Measurements from ENCODE around the gene MTF1. TPM values are rescaled to one million over a fixed set of nuclear protein-coding genes. Genes with fewer than 3 reads are reported as not detected.

MTF1 gene
- polyA plus RNA-seq, 1 donor from 2014 or later: 3.7 TPM

GRCh38 chr1:37840711-37841110 is 18.7 kb downstream of the MTF1 start:
- H3K27me3 ChIP-seq (ENCODE audit: insufficient read depth, low read depth, low read length): no peaks in the 10 kb centered on the region

DNA sequence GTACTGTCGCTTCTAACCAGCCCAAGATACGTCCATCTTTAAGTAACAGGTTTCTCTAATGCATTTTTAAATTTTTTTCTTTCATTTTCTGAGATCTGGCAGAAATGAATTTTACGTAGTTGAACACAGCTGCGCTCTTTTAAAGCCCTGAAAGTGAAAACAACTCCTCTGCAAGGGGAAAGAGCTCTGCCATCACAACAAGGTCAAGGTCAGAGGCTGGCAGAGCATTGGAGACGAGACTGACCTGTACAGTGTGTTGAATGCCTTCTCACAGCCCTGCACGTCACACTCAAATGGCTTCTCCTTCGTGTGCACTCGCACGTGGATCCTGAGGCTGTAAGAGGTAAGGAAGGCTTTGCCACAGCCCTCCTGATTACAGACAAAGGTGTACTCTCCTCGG is 19.7 kb downstream of the MTF1 start:
- Histone ChIP-seq H3F3A (ENCODE audit: insufficient read depth, low read length, poor library complexity, severe bottlenecking) (no peaks in the 10 kb centered on the region), H2AFZ (ENCODE audit: low read depth, low read length) (no peak overlapping the region), H3K4me3 (ENCODE audit: low read length) (no peak overlapping the region), H3K9me2 (ENCODE audit: insufficient read depth, low read length) (no peaks in the 10 kb centered on the region), H3K9ac (ENCODE audit: low read length) (no peak overlapping the region), H4K20me1 (ENCODE audit: insufficient read depth) (no peaks in the 10 kb centered on the region), H3K9me3 (ENCODE audit: low read length) (no peaks in the 10 kb centered on the region), H3K4me2 (ENCODE audit: low read length) (no peak overlapping the region), H3K27ac (ENCODE audit: low read length) (no peak overlapping the region), H3K36me3 (ENCODE audit: insufficient read depth, low read length) (peaks cover 8% of the 10 kb centered on the region), H3K79me2 (replicated peaks; ENCODE audit: insufficient read depth, low read length) (no peaks in the 10 kb centered on the region), H3K27me3 (ENCODE audit: insufficient read depth, low read depth, low read length) (no peaks in the 10 kb centered on the region)
- TF ChIP-seq REST (IDR thresholded peaks at IDR 0.05; ENCODE audit: borderline replicate concordance): no peak

More at GRCh38 chr1:37840711-37841110, 18.7 kb downstream of the MTF1 start:
- Histone ChIP-seq H3K36me3 (ENCODE audit: insufficient read depth, low read length) (peaks cover 8% of the 10 kb centered on the region), H3K9ac (ENCODE audit: low read length) (no peak overlapping the region), H2AFZ (ENCODE audit: low read depth, low read length) (no peak overlapping the region), H3K4me3 (ENCODE audit: low read length) (no peak overlapping the region), H3K9me3 (ENCODE audit: low read length) (no peaks in the 10 kb centered on the region), H3F3A (ENCODE audit: insufficient read depth, low read length, poor library complexity, severe bottlenecking) (no peaks in the 10 kb centered on the region), H3K27ac (ENCODE audit: low read length) (no peak overlapping the region), H3K4me2 (ENCODE audit: low read length) (no peak overlapping the region), H4K20me1 (ENCODE audit: insufficient read depth) (no peaks in the 10 kb centered on the region), H3K79me2 (replicated peaks; ENCODE audit: insufficient read depth, low read length) (peaks cover 3% of the 10 kb centered on the region), H3K9me2 (ENCODE audit: insufficient read depth, low read length) (no peaks in the 10 kb centered on the region)
- TF ChIP-seq TAF1 (IDR thresholded peaks at IDR 0.05; ENCODE audit: low read depth) (no peak), REST (IDR thresholded peaks at IDR 0.05; ENCODE audit: borderline replicate concordance) (no peak), EZH2 (IDR thresholded peaks at IDR 0.05; ENCODE audit: borderline replicate concordance, insufficient read depth, low read length, poor library complexity, severe bottlenecking) (no peak), SMC3 (conservative IDR thresholded peaks at IDR 0.05; ENCODE audit: poor library complexity) (no peak), MXI1 (conservative IDR thresholded peaks at IDR 0.05; ENCODE audit: poor library complexity, severe bottlenecking) (no peak), CTCF (IDR thresholded peaks at IDR 0.05; ENCODE audit: poor library complexity, severe bottlenecking) (no peak), POLR2AphosphoS5 (IDR thresholded peaks at IDR 0.05) (no peak), RAD21 (conservative IDR thresholded peaks at IDR 0.05) (no peak), EP300 (conservative IDR thresholded peaks at IDR 0.05; ENCODE audit: poor library complexity, severe bottlenecking) (no peak)

Data from neural cell (in vitro differentiated cells).